ENCODE results near the gene MLF2. TPM values are rescaled to one million over a fixed set of nuclear protein-coding genes. Genes with fewer than 3 reads are reported as not detected.
A peak's percentile ranks its signal among the peaks of the same experiment; 100 is the strongest.

MLF2 gene
- total and polyA plus RNA-seq, 2 of the 13 experiments (the other 11 are each of a cell fraction or from before 2014, with no cell fraction given): 88.1 to 167 TPM

- TF ChIP-seq ZNF276 (CRISPR knock-in tag; IDR thresholded peaks at IDR 0.05; ENCODE audit: low read depth): no peak
- peak; percentile 96; the same call in 1 of the 2 replicates for TF ChIP-seq ZNF710 (CRISPR knock-in tag; IDR thresholded peaks at IDR 0.05; ENCODE audit: borderline replicate concordance)
- TF ChIP-seq ATRX (CRISPR knock-in tag; IDR thresholded peaks at IDR 0.05; ENCODE audit: borderline replicate concordance): no peak
- no peak for TF ChIP-seq ZSCAN29 (CRISPR knock-in tag; conservative IDR thresholded peaks at IDR 0.05)
- no peak for TF ChIP-seq ZNF557 (CRISPR knock-in tag; IDR thresholded peaks at IDR 0.05)
- peak; percentile 53; the same call in 1 of the 2 replicates for TF ChIP-seq IRF2 (CRISPR knock-in tag; IDR thresholded peaks at IDR 0.05)
- no peak for TF ChIP-seq ZFP37 (CRISPR knock-in tag; IDR thresholded peaks at IDR 0.05; ENCODE audit: borderline replicate concordance)
- TF ChIP-seq ZNF17 (CRISPR knock-in tag; IDR thresholded peaks at IDR 0.05): no peak
- no peak for TF ChIP-seq ZNF672 (CRISPR knock-in tag; IDR thresholded peaks at IDR 0.05)
- peak; percentile 79; the same call in 1 of the 2 replicates for TF ChIP-seq TSC22D2 (CRISPR knock-in tag; IDR thresholded peaks at IDR 0.05; ENCODE audit: borderline replicate concordance)
- peak; percentile 88; the same call in 1 of the 2 replicates for TF ChIP-seq ZNF589 (CRISPR knock-in tag; conservative IDR thresholded peaks at IDR 0.05)
- no peak for TF ChIP-seq ZBED4 (CRISPR knock-in tag; IDR thresholded peaks at IDR 0.05; ENCODE audit: borderline replicate concordance)
- TF ChIP-seq SP2 (CRISPR knock-in tag; IDR thresholded peaks at IDR 0.05): no peak
- peak; percentile 91 for TF ChIP-seq SAP130 (CRISPR knock-in tag; IDR thresholded peaks at IDR 0.05; ENCODE audit: low read depth)
- TF ChIP-seq ZNF205 (CRISPR knock-in tag; IDR thresholded peaks at IDR 0.05): peak; percentile 73; the same call in 1 of the 2 replicates
- TF ChIP-seq ZBTB7B (CRISPR knock-in tag; IDR thresholded peaks at IDR 0.05): peak; percentile 88; the same call in 1 of the 2 replicates
- peak; percentile 59 for TF ChIP-seq NR2F6 (IDR thresholded peaks at IDR 0.05)
- TF ChIP-seq NR2F6 (CRISPR knock-in tag; IDR thresholded peaks at IDR 0.05): peak; percentile 75
- TF ChIP-seq NFYC (CRISPR knock-in tag; IDR thresholded peaks at IDR 0.05): no peak
- peak; percentile 45; the same call in 1 of the 2 replicates for TF ChIP-seq ZNF709 (CRISPR knock-in tag; IDR thresholded peaks at IDR 0.05)
- 0 out of 2 replicates have a peak, but pooled peaks have one; percentile 79 for TF ChIP-seq HOXA9 (CRISPR knock-in tag; IDR thresholded peaks at IDR 0.05; ENCODE audit: borderline replicate concordance)
- peak; percentile 80 for TF ChIP-seq MEF2D (CRISPR knock-in tag; IDR thresholded peaks at IDR 0.05)
- peak; percentile 75; the same call in 1 of the 2 replicates for TF ChIP-seq ZNF564 (CRISPR knock-in tag; IDR thresholded peaks at IDR 0.05)
Measured at GRCh38 chr12:6792522-6793201, 39.7 kb upstream of the MLF2 start (continued).
